ENCODE results near the gene INO80D.

- TF ChIP-seq RAD21 (IDR thresholded peaks at IDR 0.05; ENCODE audit: low read depth): no peak
- no peak for TF ChIP-seq CTCF (IDR thresholded peaks at IDR 0.05 in 2 of 3, conservative IDR thresholded peaks at IDR 0.05 in 1 of 3; ENCODE audit: borderline replicate concordance in 1 of 3, insufficient read depth in 1 of 3, low read depth in 2 of 3, low read length in 2 of 3)
- TF ChIP-seq CEBPB (IDR thresholded peaks at IDR 0.05; ENCODE audit: low read depth): no peak
- TF ChIP-seq POLR2A (IDR thresholded peaks at IDR 0.05; ENCODE audit: borderline replicate concordance, extremely low read depth, insufficient read depth, insufficient read length): no peak
- TF ChIP-seq YY1 (IDR thresholded peaks at IDR 0.05; ENCODE audit: extremely low read depth, insufficient replicate concordance, low read depth, low read length): no peak
- TF ChIP-seq FOSL1 (IDR thresholded peaks at IDR 0.05; ENCODE audit: low read depth): no peak
Observed at GRCh38 chr2:205948883-205949282, 137.1 kb downstream of the INO80D start.

Data from HCT116 (cell line).